SK-N-SH (cell line): Measurements from ENCODE around the gene ZC2HC1C. TPM values are rescaled to one million over a fixed set of nuclear protein-coding genes. Genes with fewer than 3 reads are reported as not detected.

Experiments
- CTCF ChIA-PET: fragments of 300-600, 350-600 bp; formaldehyde crosslinking; extraction: SDS; loops from one replicate; lab custom pipeline; 2021; lab: Yijun Ruan, JAX
- POLR2A ChIA-PET: fragments of 350-600 bp; sonication (Branson Sonifier 250); formaldehyde crosslinking; extraction: SDS; loops from one replicate; lab custom pipeline; 2020; ENCODE audit warnings: antibody characterized with exemption, inconsistent platforms; lab: Yijun Ruan, JAX
- DNase-seq: peaks from one replicate; pipeline ENCODE4 v3.0.0; 2012
- H2AFZ ChIP-seq: fragments of 200-600 bp; sonication (generic); 2 replicates; pipeline ENCODE4 v1.8.1; 2016; ENCODE audit warnings: antibody characterized with exemption, mild to moderate bottlenecking, low read depth
- H3F3A ChIP-seq: fragments of 200-600 bp; sonication (generic); replicated peaks from 2 replicates; pipeline ENCODE3; 2016; ENCODE audit warnings: antibody characterized with exemption, mild to moderate bottlenecking; ENCODE audit not compliant: insufficient read depth
- H3K27ac ChIP-seq, 2 experiments: fragments of 200-500 bp in 1 of 2; fragments of 200-600 bp in 1 of 2; sonication (Bioruptor generic) in 1 of 2; sonication (generic), shearing (Covaris generic) in 1 of 2; 2 replicates each; pipeline versions ENCODE4 v1.5.1 to v1.6.1; 2014 to 2016; ENCODE audit warnings: low read depth in 2 of 2, inconsistent platforms in 1 of 2, low read length in 1 of 2, mild to moderate bottlenecking in 1 of 2, mixed read lengths in 1 of 2
- H3K27me3 ChIP-seq: fragments of 200-600 bp; sonication (generic), shearing (Covaris generic); 2 replicates; pipeline ENCODE4 v1.6.1; 2016; ENCODE audit warnings: mixed run types; ENCODE audit not compliant: insufficient read depth
- H3K36me3 ChIP-seq, 2 experiments: fragments of 200-500 bp in 1 of 2; fragments of 200-600 bp in 1 of 2; sonication (Bioruptor generic) in 1 of 2; sonication (generic) in 1 of 2; replicated peaks in 1 of 2; 2 replicates each; pipeline versions ENCODE3 to v1.5.1; 2014 to 2016; ENCODE audit warnings: low read length in 1 of 2, mild to moderate bottlenecking in 1 of 2; ENCODE audit not compliant: insufficient read depth in 2 of 2, control insufficient read depth in 1 of 2
- H3K4me1 ChIP-seq, 2 experiments: fragments of 200-500 bp in 1 of 2; fragments of 200-600 bp in 1 of 2; sonication (Bioruptor generic) in 1 of 2; sonication (generic), shearing (Covaris generic) in 1 of 2; 2 replicates each; pipeline versions ENCODE4 v1.5.1 to v1.6.1; 2014 to 2016; ENCODE audit warnings: low read depth in 1 of 2, low read length in 1 of 2, mixed run types in 1 of 2; ENCODE audit not compliant: insufficient read depth in 2 of 2, control insufficient read depth in 1 of 2
- H3K4me2 ChIP-seq: fragments of 200-600 bp; sonication (generic), shearing (Covaris generic); 2 replicates; pipeline ENCODE4 v1.6.1; 2017; ENCODE audit warnings: mixed run types
- H3K4me3 ChIP-seq, 2 experiments: fragments of 200-500 bp in 1 of 2; fragments of 200-600 bp in 1 of 2; sonication (Bioruptor generic) in 1 of 2; sonication (generic), shearing (Covaris generic) in 1 of 2; 2 replicates each; pipeline versions ENCODE4 v1.5.1 to v1.8.1; 2014 to 2016; ENCODE audit warnings: low read depth in 2 of 2, inconsistent platforms in 1 of 2, low read length in 1 of 2, mild to moderate bottlenecking in 1 of 2, mixed read lengths in 1 of 2, moderate library complexity in 1 of 2
- H3K79me2 ChIP-seq: fragments of 200-600 bp; sonication (generic); 2 replicates; pipeline ENCODE4 v1.8.1; 2017; ENCODE audit warnings: mild to moderate bottlenecking; ENCODE audit not compliant: insufficient read depth
- H3K9ac ChIP-seq: fragments of 200-600 bp; sonication (generic); 2 replicates; pipeline ENCODE4 v1.6.1; 2017; ENCODE audit warnings: mixed run types
- H3K9me2 ChIP-seq: fragments of 200-600 bp; sonication (generic); 2 replicates; pipeline ENCODE4 v1.6.1; 2017; ENCODE audit warnings: mixed run types
- H3K9me3 ChIP-seq: fragments of 200-600 bp; sonication (generic); 2 replicates; pipeline ENCODE4 v1.6.1; 2017; ENCODE audit warnings: mixed run types, mild to moderate bottlenecking, moderate library complexity
- H4K20me1 ChIP-seq: fragments of 200-600 bp; sonication (generic); 2 replicates; pipeline ENCODE4 v1.6.1; 2017; ENCODE audit warnings: mild to moderate bottlenecking, mixed run types; ENCODE audit not compliant: insufficient read depth
- CTCF ChIP-seq: fragments of 200-600 bp; sonication (generic); IDR thresholded peaks from 2 replicates; pipeline ENCODE4 v1.6.1; 2017; ENCODE audit warnings: antibody characterized with exemption, mild to moderate bottlenecking, moderate library complexity
- EP300 ChIP-seq, 2 experiments: IDR thresholded peaks; 2 replicates each; pipeline versions ENCODE4 v1.4.0 to v1.6.1; 2012; ENCODE audit warnings: borderline replicate concordance in 1 of 2, low read depth in 1 of 2, low read length in 1 of 2
- GABPA ChIP-seq: IDR thresholded peaks from 2 replicates; pipeline ENCODE4 v1.4.0; 2012; ENCODE audit warnings: low read depth, mild to moderate bottlenecking
- IRF3 ChIP-seq: fragments of 150-350 bp; IDR thresholded peaks from 2 replicates; pipeline ENCODE4 v1.6.1; 2016; ENCODE audit warnings: mild to moderate bottlenecking, low read depth, low read length
- JUND ChIP-seq: IDR thresholded peaks from 2 replicates; pipeline ENCODE4 v1.4.0; 2012
- MAX ChIP-seq: IDR thresholded peaks from 2 replicates; pipeline ENCODE4 v1.4.0; 2012; ENCODE audit warnings: low read depth
- NFIC ChIP-seq: IDR thresholded peaks from 2 replicates; pipeline ENCODE4 v1.4.0; 2012; ENCODE audit warnings: borderline replicate concordance
- POLR2AphosphoS5 ChIP-seq: IDR thresholded peaks from 2 replicates; pipeline ENCODE4 v1.6.1; 2012; ENCODE audit warnings: low read depth, low read length
- RAD21 ChIP-seq: IDR thresholded peaks from 2 replicates; pipeline ENCODE4 v1.6.1; 2012; ENCODE audit warnings: mild to moderate bottlenecking, low read length
- RFX5 ChIP-seq: IDR thresholded peaks from 2 replicates; pipeline ENCODE4 v1.6.1; 2012; ENCODE audit warnings: mild to moderate bottlenecking, improper control_type of control experiment, low read length
- SIN3A ChIP-seq: IDR thresholded peaks from 2 replicates; pipeline ENCODE4 v1.6.1; 2012; ENCODE audit warnings: low read depth, mild to moderate bottlenecking, low read length, moderate library complexity, borderline replicate concordance
- SMC3 ChIP-seq: IDR thresholded peaks from 2 replicates; pipeline ENCODE4 v1.6.1; 2012; ENCODE audit warnings: low read depth, low read length, improper control_type of control experiment
- YY1 ChIP-seq: IDR thresholded peaks from 2 replicates; pipeline ENCODE4 v1.4.0; 2012; ENCODE audit warnings: low read depth, mild to moderate bottlenecking
- WGBS: methylation state at CpG from one replicate; pipeline ENCODE4 v1.1.6; 2017; ENCODE audit warnings: low lambda C conversion rate; 5-methylcytosine and 5-hydroxymethylcytosine counted together
- polyA plus RNA-seq, 3 experiments: library from polyadenylated mRNA; depleted of rRNA; stranded (reverse); fragments of >200 nt; gene quantifications; 2 replicates each; pipeline ENCODE4 v1.2.3, GENCODE V29; 2012
- TF ChIP-seq, protein P1 (sequence below): IDR thresholded peaks from 2 replicates; pipeline ENCODE4; 2012

ZC2HC1C gene
- polyA plus RNA-seq, 1 of the 3 experiments (the other 2 are of a cell fraction), result 1.2 TPM

DNA sequence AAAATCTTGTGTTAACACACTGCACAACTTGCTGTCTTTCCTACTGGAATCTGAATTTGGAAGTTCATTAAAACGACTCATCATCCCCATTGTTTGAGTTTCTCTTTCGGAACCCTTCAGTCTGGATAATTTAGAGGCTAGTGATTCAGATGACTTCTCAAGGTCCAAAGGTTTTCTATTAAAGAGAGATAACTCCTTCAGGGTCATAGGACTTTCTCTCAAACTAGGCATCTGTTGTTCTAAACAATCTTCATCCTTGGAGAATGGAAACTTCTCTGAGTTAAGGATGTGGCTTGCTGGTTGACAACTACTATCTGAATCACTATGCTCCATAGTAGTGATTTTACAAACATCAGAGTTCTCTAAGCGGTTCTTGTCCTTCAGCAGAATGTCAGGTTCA lies 22.5 kb upstream of the ZC2HC1C start (continued):
- TF ChIP-seq CTCF (no peak), IRF3 (no peak), YY1 (no peak), RFX5 (no peak), SIN3A (no peak)
- TF ChIP-seq, protein P1, sequence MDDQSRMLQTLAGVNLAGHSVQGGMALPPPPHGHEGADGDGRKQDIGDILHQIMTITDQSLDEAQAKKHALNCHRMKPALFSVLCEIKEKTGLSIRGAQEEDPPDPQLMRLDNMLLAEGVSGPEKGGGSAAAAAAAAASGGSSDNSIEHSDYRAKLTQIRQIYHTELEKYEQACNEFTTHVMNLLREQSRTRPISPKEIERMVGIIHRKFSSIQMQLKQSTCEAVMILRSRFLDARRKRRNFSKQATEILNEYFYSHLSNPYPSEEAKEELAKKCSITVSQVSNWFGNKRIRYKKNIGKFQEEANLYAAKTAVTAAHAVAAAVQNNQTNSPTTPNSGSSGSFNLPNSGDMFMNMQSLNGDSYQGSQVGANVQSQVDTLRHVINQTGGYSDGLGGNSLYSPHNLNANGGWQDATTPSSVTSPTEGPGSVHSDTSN, result no peak

DNA sequence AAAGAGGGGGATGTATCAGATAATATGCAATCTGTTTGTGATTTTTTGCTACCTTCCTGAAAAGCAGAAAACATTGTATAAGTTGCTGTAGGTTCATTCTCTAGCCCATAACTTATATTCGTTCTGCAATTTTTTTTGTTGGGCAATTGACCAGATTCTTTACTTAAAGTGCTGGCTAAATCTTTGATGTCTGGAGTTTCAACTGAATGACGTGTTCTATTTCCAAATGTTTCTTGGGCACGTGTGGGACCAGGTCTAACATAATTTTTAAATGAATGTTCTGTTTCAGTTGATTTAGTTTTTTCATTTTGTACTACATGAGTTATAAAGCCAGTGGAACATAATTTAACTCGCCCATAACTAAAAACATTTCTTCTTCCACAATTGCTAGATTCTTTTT lies 21.9 kb upstream of the ZC2HC1C start:
- Histone ChIP-seq H3F3A (peaks cover 20% of the 10 kb centered on the region), H3K9me2 (no peaks in the 10 kb centered on the region), H3K36me3 (peaks cover 0 to 2% of the 10 kb centered on the region in 2 experiments), H3K27me3 (no peaks in the 10 kb centered on the region), H3K9me3 (no peaks in the 10 kb centered on the region), H3K4me2 (no peak overlapping the region), H2AFZ (no peak overlapping the region), H3K4me3 (no peak overlapping the region), H3K4me1 (peaks cover 11 to 20% of the 10 kb centered on the region in 2 experiments; a peak in 3 of 4 replicates), H3K27ac (no peak overlapping the region), H3K79me2 (peaks cover 6% of the 10 kb centered on the region; the same call in 1 of the 2 replicates), H4K20me1 (no peaks in the 10 kb centered on the region), H3K9ac (no peak overlapping the region)
- no peak for TF ChIP-seq GABPA
- no peak for TF ChIP-seq JUND
- no peak for TF ChIP-seq RAD21
- no peak for TF ChIP-seq EP300 (IDR thresholded peaks at IDR 0.05; ENCODE audit: borderline replicate concordance in 1 of 2, low read depth in 1 of 2, low read length in 1 of 2)
- no peak for TF ChIP-seq POLR2AphosphoS5
- TF ChIP-seq NFIC, result no peak
- TF ChIP-seq MAX, result no peak
- no peak for TF ChIP-seq SMC3
- no peak for DNase-seq
- 94% methylated on average over 4 of the region's 4 CpGs for WGBS
- ChIA-PET POLR2A (no interaction called here), CTCF (no interaction called here)
